Measurements from ENCODE around the gene DNAJC18. TPM values are rescaled to one million over a fixed set of nuclear protein-coding genes. Genes with fewer than 3 reads are reported as not detected.

The DNAJC18 gene
- total RNA-seq, 2 experiments from 2014 or later = 54.1 to 56.0 TPM

- CTCF ChIA-PET = interaction anchor here (0.7 to 5.8 kb wide), 2 partner anchors 8 to 71 kb away, joined by 3 to 37 read pairs; partner anchors contain the start of gene SPATA24
- peaks cover 18% of the 10 kb centered on the region for H3K36me3 Mint-ChIP-seq
- H3K4me3 Mint-ChIP-seq = peak overlapping the region; percentile 93
- no peaks in the 10 kb centered on the region for H3K9me3 Mint-ChIP-seq
- peaks cover 34% of the 10 kb centered on the region for H3K4me1 Mint-ChIP-seq (ENCODE audit: low read depth)
- intact Hi-C loops (cut with micrococcal nuclease) = loop anchor here (5.0 kb wide), 1 partner anchor 197 kb away; the partner anchor contains the start of gene SIL1
- H3K27ac Mint-ChIP-seq = no peak overlapping the region
- no peaks in the 10 kb centered on the region for H3K27me3 Mint-ChIP-seq
- POLR2A ChIA-PET = interaction anchor here (1.7 to 5.5 kb wide), 2 partner anchors 10 to 22 kb away, joined by 4 to 57 read pairs; partner anchors contain the start of gene SPATA24
- peak; percentile 68 for DNase-seq
Observed at GRCh38 chr5:139394123-139394653, 45.1 kb downstream of the DNAJC18 start.

- POLR2A ChIA-PET = interaction anchor here (1.0 to 5.5 kb wide), 6 partner anchors 9 to 100 kb away, joined by 3 to 57 read pairs (median 10); partner anchors contain the start of genes MATR3, PAIP2 and SPATA24
- Mint-ChIP-seq H3K36me3 (peaks cover 18% of the 10 kb centered on the region), H3K9me3 (no peaks in the 10 kb centered on the region), H3K4me3 (peak overlapping the region; percentile 93), H3K4me1 (ENCODE audit: low read depth) (peaks cover 34% of the 10 kb centered on the region), H3K27me3 (no peaks in the 10 kb centered on the region), H3K27ac (peak overlapping the region; percentile 87)
- CTCF ChIA-PET = interaction anchor here (1.0 to 5.8 kb wide), 3 partner anchors 9 to 120 kb away, joined by 4 to 37 read pairs (median 4); partner anchors contain the start of gene SPATA24
- intact Hi-C loops (cut with micrococcal nuclease) = loop anchor here (5.0 kb wide), 1 partner anchor 196 kb away; the partner anchor contains the start of gene SIL1
- peak; percentile 35 for DNase-seq
Observed at GRCh38 chr5:139393497-139394122, 45.7 kb downstream of the DNAJC18 start.

GRCh38 chr5:139392678-139393496, 46.4 kb downstream of the DNAJC18 start:
- CTCF ChIA-PET = interaction anchor here (1.0 to 5.8 kb wide), 5 partner anchors 10 to 121 kb away, joined by 4 to 37 read pairs (median 6); partner anchors contain the start of genes PAIP2 and SPATA24
- no peaks in the 10 kb centered on the region for H3K9me3 Mint-ChIP-seq
- H3K36me3 Mint-ChIP-seq = peaks cover 18% of the 10 kb centered on the region
- no peaks in the 10 kb centered on the region for H3K27me3 Mint-ChIP-seq
- peaks cover 34% of the 10 kb centered on the region for H3K4me1 Mint-ChIP-seq (ENCODE audit: low read depth)
- peak overlapping the region; percentile 87 for H3K27ac Mint-ChIP-seq
- POLR2A ChIA-PET = interaction anchor here (1.0 to 5.5 kb wide), 7 partner anchors 10 to 99 kb away, joined by 3 to 57 read pairs (median 5); partner anchors contain the start of genes MATR3, PAIP2 and SPATA24
- intact Hi-C loops (cut with micrococcal nuclease) = loop anchor here (1.0 to 5.0 kb wide), 3 partner anchors 11 to 196 kb away; partner anchors contain the start of genes PAIP2, SIL1 and SPATA24
- peak; percentile 93 for DNase-seq
- H3K4me3 Mint-ChIP-seq = peak overlapping the region; percentile 93

- Mint-ChIP-seq H3K27me3 (no peaks in the 10 kb centered on the region), H3K9me3 (no peaks in the 10 kb centered on the region), H3K4me3 (peak overlapping the region; percentile 98), H3K36me3 (peaks cover 18% of the 10 kb centered on the region), H3K4me1 (ENCODE audit: low read depth) (peaks cover 34% of the 10 kb centered on the region), H3K27ac (peak overlapping the region; percentile 87)
- no peak for DNase-seq
- ChIA-PET POLR2A (interaction anchor here (1.6 to 5.5 kb wide), 6 partner anchors 11 to 89 kb away, joined by 3 to 57 read pairs (median 12); partner anchors contain the start of genes PAIP2 and SPATA24), CTCF (interaction anchor here (0.9 to 5.8 kb wide), 7 partner anchors 10 to 141 kb away, joined by 3 to 37 read pairs (median 4); partner anchors contain the start of genes PAIP2 and SPATA24)
- intact Hi-C loops (cut with micrococcal nuclease) = loop anchor here (1.0 to 5.0 kb wide), 3 partner anchors 12 to 195 kb away; partner anchors contain the start of genes PAIP2, SIL1 and SPATA24
Observed at GRCh38 chr5:139392324-139392677, 47.0 kb downstream of the DNAJC18 start.

GRCh38 chr5:139391570-139392323, 47.6 kb downstream of the DNAJC18 start:
- H3K4me3 Mint-ChIP-seq = peak overlapping the region; percentile 98
- H3K27me3 Mint-ChIP-seq = no peaks in the 10 kb centered on the region
- ChIA-PET POLR2A (interaction anchor here (0.9 to 5.5 kb wide), 9 partner anchors 11 to 170 kb away, joined by 3 to 57 read pairs (median 8); partner anchors contain the start of genes MATR3, PAIP2, SPATA24 and UBE2D2), CTCF (interaction anchor here (0.9 to 5.8 kb wide), 11 partner anchors 11 to 141 kb away, joined by 3 to 37 read pairs (median 4); partner anchors contain the start of genes MATR3, PAIP2 and SPATA24)
- intact Hi-C loops (cut with micrococcal nuclease) = loop anchor here (1.0 to 5.0 kb wide), 5 partner anchors 13 to 194 kb away; partner anchors contain the start of genes PAIP2, SIL1 and SPATA24
- H3K4me1 Mint-ChIP-seq (ENCODE audit: low read depth) = peaks cover 30% of the 10 kb centered on the region
- H3K27ac Mint-ChIP-seq = peak overlapping the region; percentile 95
- peaks cover 15% of the 10 kb centered on the region for H3K36me3 Mint-ChIP-seq
- H3K9me3 Mint-ChIP-seq = no peaks in the 10 kb centered on the region
- DNase-seq = peak; percentile 63

GRCh38 chr5:139390639-139391569, 48.4 kb downstream of the DNAJC18 start:
- Mint-ChIP-seq H3K27ac (peak overlapping the region; percentile 95), H3K4me1 (ENCODE audit: low read depth) (peaks cover 35% of the 10 kb centered on the region), H3K27me3 (no peaks in the 10 kb centered on the region), H3K36me3 (peaks cover 13% of the 10 kb centered on the region), H3K4me3 (peak overlapping the region; percentile 98), H3K9me3 (no peaks in the 10 kb centered on the region)
- intact Hi-C loops (cut with micrococcal nuclease) = loop anchor here (1.0 to 5.0 kb wide), 6 partner anchors 24 to 816 kb away; partner anchors contain the start of genes HSPA9 and SIL1
- CTCF ChIA-PET = interaction anchor here (0.9 to 5.8 kb wide), 10 partner anchors 12 to 140 kb away, joined by 3 to 37 read pairs (median 4); partner anchors contain the start of genes MATR3, PAIP2 and SPATA24
- POLR2A ChIA-PET = interaction anchor here (0.9 to 5.5 kb wide), 10 partner anchors 12 to 170 kb away, joined by 3 to 57 read pairs (median 6); partner anchors contain the start of genes MATR3, PAIP2, SPATA24 and UBE2D2
- no peak for DNase-seq

- Mint-ChIP-seq H3K36me3 (peaks cover 6% of the 10 kb centered on the region), H3K9me3 (no peaks in the 10 kb centered on the region), H3K4me3 (peak within 1 kb of the TSS; percentile 98), H3K27me3 (no peaks in the 10 kb centered on the region), H3K4me1 (ENCODE audit: low read depth) (peaks cover 44% of the 10 kb centered on the region), H3K27ac (peak within 1 kb of the TSS; percentile 95)
- intact Hi-C loops (cut with micrococcal nuclease) = loop anchor here (1.0 to 5.0 kb wide), 6 partner anchors 25 to 815 kb away; partner anchors contain the start of genes HSPA9 and SIL1
- ChIA-PET CTCF (interaction anchor here (0.6 to 5.8 kb wide), 7 partner anchors 13 to 124 kb away, joined by 3 to 37 read pairs (median 4); partner anchors contain the start of genes MATR3, PAIP2 and SPATA24), POLR2A (interaction anchor here (0.6 to 5.5 kb wide), 7 partner anchors 15 to 96 kb away, joined by 3 to 57 read pairs (median 5); partner anchors contain the start of genes MATR3 and PAIP2)
- peak; percentile 86 for DNase-seq
Observed at GRCh38 chr5:139389701-139390638, 49.4 kb downstream of the DNAJC18 start, which contains the start of gene MZB1. TSS of gene MZB1 (minus strand) at chr5:139389913. CDS start at chr5:139389856, 57 bp downstream.

- Mint-ChIP-seq H3K27me3 (no peaks in the 10 kb centered on the region), H3K9me3 (no peaks in the 10 kb centered on the region), H3K4me3 (peak overlapping the region; percentile 20), H3K36me3 (peaks cover 5% of the 10 kb centered on the region), H3K27ac (peak overlapping the region; percentile 38), H3K4me1 (ENCODE audit: low read depth) (peaks cover 52% of the 10 kb centered on the region)
- no peak for DNase-seq
- ChIA-PET CTCF (interaction anchor here (1.1 kb wide), 1 partner anchor 34 kb away, joined by 3 read pairs; no protein-coding TSS in a partner anchor), POLR2A (no interaction called here)
- intact Hi-C loops (cut with micrococcal nuclease) = no loop called here
Observed at GRCh38 chr5:139388198-139388821, 51.0 kb downstream of the DNAJC18 start.

Measured in activated CD4-positive, alpha-beta memory T cell treated with anti-CD3 and anti-CD28 coated beads for 36 hours (primary cell).